Measurements from ENCODE around the gene CR1. TPM values are rescaled to one million over a fixed set of nuclear protein-coding genes. Genes with fewer than 3 reads are reported as not detected.
"Not testable (repeated sequence)": the region's sequence is repeated elsewhere in the genome, so short reads cannot be mapped to it uniquely, and the experiment has no call there.

The CR1 gene
- total RNA-seq, 1 donor from 2014 or later, result 1.6 TPM

DNA sequence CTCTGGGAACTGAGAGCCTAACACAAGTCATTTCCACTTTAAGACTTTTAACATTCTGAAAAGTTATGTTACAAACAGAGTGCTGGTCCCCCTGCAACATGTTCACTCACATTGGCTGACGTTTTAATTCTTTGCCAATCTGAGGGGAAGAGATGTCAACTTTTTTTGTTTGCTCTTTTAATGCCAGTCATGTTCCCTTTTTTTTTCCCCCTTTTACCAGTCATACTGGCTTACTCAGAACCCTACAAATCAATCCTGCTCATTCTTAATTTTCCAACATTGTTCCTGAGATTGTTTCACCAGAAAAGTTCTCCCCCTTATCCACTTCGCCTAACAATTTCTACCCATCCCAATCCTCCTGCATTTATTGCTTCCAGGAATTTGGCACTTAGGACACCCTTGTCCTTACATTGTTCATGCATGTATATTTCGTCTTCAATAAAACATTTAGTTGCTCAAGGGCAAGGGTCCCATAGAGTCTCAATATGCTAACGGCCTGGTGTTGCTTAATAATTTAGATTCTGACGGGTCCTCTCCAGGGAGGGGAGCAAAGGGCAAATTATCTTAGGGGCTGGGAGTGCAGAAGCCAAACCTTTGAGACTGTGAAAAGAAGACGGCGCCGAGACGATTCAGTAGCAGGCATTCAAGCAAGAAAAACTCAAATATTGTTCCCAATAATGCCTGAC is 148.4 kb downstream of the CR1 start:
- DNase-seq (ENCODE audit: low spot score), result no peak

DNA sequence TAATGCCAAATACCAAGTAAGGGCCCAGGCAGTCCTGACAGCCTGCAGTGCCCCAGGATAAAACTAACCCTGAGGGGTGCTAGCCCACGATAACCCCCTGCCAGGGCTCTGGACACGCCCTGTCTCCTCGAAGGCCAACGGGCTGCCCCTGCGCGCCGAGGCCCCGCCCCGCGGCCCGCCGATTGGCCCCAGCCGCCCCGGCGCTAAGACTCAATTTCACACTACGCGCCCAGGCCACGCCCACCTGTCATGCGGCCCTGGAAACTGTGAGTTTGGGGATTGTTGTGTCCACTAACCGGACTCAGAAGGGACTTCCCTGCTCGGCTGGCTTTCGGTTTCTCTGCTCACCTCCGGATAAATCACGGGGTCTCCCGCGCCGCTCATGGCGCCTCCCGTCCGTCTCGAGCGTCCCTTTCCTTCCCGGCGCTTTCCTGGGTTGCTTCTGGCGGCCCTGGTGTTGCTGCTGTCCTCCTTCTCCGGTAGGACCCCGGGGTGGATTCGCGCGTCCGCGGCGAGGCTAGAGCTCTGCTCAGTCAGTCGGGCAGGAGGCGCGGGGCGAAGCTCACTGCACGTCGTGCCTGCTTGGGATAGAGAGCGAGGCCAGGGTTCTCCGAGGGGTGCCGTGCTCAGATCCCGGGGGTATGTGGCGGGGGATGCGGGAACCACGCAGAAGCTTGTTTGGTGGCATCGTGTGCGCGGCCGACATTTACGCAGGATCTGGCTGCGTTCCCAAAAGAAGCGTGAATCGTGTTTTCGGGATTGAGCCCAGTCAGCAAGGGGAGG is 149.1 kb downstream of the CR1 start, which contains the start of gene CR1L:
Gene CR1L (plus strand): TSS at position 282 of the 783 bp plus-strand sequence. CDS start 101 bp downstream, at position 383.
- DNase-seq (ENCODE audit: low spot score), result peak; percentile 74

DNA sequence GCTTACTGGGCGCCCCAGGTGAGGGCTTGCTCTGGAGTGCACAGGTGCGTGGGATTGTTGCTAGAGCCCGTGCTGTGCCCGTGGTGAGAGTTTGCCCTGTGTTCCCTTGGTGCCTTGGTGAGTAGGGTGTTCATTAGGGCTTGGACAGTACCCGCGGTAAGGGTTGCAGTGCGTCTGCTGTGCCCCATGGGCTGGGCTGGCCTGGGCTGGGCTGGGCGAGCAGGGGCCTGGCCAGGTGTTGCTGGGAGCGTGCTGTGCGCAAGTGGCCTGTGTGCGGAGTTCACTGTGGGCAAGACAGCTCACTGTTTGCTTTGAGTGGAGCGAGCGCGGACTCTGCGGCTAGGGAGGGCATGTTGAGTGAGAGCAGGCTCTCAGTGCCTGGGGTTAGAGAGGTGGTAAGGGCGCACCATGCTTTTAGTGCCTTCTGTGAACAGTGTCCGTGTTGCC is 149.7 kb downstream of the CR1 start:
- no peak for DNase-seq (ENCODE audit: low spot score)

DNA sequence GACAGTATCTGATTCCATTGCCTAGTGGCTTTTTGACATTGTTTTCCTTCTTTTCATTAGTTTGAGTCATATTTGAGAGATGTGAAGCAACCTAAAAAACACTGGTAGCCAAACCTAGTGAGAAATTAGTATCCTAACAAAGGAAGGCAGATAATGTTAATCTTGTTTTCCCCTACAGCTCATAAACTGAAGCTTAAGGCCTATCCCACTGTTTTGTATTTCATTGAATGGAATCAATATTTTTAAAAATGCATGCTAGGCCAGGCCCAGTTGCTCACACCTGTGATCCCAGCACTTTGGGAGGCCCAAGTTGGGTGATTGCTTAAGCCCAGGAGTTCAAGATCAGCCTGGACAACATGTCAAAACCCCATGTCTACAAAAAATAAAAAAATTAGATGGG is 150.2 kb downstream of the CR1 start:
- DNase-seq (ENCODE audit: low spot score), result no peak

GRCh38 chr1:207646944-207647579 is 151.1 kb downstream of the CR1 start:
- DNase-seq (ENCODE audit: low spot score), result no peak

- DNase-seq (ENCODE audit: low spot score), result no peak
These were observed 151.8 kb downstream of the CR1 start for GRCh38 chr1:207647671-207648333.

DNA sequence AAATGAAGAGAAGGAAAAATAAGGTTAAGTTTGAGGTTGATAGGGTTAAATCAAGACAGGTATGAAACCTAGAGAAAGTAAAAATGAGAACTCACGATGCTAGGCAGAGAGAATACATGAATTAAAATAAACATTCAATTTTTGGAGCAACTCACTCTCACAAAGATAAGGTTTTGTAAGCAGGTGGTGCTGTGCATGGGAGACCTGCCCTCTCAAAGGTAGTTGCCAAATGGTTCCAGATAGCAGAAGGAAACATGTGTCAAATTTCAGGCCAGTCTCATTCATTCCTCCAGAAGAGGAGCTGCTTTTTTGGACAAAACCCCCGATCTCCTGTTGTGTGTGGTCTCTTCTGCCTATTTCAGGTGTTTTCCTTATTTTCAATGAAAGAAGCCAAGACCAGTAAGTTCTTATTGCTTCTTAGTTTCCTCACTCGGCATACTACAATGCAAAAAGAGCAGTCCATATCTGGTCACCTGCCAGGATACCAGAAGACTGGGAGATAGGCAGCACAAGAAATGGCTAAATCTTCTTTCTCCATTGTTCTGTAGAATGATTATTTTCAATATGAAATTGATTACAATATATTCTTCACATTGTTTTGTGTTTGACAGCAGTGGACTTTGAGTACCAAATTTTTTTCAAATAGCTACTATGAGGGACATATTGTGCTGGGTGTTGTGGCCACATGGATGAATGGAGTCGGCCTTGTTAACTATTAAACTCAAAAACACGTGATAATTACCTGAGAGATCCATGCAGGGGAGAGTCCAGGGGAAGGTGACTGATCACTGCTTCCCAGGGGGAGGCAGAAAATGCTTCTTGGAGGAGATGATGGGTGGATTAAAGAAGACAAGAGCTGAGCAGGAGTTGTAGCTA is 152.6 kb downstream of the CR1 start:
- DNase-seq (ENCODE audit: low spot score), result no peak

GRCh38 chr1:207649210-207649753 is 153.3 kb downstream of the CR1 start:
- DNase-seq (ENCODE audit: low spot score), result no peak

GRCh38 chr1:207649865-207650580 is 154.1 kb downstream of the CR1 start:
- no peak for DNase-seq (ENCODE audit: low spot score)

DNA sequence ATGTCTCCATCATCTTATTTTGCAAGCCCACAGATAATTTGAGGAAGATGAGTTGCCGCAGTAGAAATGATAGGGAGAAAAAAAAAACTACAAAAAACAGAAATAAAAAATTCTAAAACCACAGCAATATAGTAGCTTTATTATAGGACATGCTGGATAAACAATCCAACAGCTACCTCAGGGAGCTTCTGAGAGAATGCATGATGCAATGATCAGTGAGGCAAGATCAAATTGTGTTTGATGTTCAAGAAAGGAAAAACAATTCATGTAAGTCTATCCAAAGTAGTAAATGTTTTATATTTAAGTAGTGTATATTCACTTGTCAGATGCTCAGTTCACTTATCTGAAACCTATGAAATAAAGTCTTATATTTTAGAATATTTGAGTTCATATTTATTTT is 155.6 kb downstream of the CR1 start:
- DNase-seq (ENCODE audit: low spot score), result no peak

DNA sequence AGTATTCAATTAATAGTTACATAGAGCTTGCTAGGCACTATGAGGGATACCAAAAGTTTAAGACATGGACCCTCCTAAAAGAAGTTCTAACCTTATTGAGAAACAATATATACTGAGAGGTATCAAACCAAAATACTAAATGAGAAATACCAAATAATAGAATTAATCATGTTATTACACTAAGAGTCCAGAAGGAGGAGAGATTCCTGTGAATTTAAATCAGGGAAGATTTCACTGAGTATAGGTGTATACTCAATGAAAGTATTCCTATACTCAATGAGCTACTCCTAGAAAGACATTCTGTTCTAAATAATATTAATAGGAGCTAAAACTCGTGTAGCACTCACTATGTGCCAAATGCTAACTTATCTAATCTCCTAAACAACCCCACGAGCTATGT is 158.4 kb downstream of the CR1 start:
- no peak for DNase-seq (ENCODE audit: low spot score)

DNA sequence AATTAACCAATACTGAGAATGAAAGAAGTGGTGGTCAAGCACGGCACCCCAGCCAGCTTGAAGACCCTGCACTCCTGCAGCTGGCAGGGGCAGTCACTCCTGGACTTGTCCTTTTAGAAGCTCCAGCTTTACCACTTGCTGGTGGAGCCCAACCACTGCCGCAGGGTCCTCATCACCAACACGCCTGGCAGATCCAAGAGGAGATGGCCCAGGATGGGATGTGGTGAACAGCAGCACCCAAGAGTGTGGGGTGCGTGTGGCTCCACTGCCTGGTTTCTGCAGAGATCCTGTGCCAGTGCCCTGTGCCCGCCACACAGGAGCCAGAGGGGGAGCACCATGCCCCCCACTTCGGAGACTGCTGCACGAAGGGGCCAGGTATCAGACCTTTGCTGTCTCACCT is 162.5 kb downstream of the CR1 start:
- DNase-seq (ENCODE audit: low spot score), result no peak

DNA sequence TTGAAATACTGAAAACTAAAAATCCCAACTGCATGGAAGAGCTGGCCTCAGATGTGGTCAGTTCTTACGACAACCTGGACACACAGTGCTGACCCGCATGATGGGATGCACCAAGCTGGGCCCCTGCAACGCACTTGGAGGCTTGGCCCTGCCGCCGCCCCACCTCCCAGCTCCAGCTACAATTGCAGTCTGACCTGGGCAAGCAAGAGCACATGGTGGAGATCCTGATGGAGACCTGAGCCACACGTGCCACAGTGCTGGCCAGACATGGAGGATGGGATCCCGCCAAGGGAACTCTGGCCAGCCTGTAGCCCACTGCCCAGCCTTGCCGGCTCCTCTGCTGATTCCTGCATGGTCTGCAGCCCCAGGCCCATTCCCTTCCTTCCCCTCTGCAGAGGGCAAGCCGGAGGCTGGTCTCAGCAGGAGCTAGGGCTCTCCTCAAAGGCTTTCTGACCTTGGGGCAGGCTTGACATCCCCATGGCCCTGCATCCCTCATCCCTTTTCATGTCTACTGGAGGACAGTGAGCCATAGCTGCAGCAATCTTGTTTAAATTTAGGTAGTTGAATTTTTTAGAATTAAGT is 163.0 kb downstream of the CR1 start:
- DNase-seq (ENCODE audit: low spot score), result no peak

DNA sequence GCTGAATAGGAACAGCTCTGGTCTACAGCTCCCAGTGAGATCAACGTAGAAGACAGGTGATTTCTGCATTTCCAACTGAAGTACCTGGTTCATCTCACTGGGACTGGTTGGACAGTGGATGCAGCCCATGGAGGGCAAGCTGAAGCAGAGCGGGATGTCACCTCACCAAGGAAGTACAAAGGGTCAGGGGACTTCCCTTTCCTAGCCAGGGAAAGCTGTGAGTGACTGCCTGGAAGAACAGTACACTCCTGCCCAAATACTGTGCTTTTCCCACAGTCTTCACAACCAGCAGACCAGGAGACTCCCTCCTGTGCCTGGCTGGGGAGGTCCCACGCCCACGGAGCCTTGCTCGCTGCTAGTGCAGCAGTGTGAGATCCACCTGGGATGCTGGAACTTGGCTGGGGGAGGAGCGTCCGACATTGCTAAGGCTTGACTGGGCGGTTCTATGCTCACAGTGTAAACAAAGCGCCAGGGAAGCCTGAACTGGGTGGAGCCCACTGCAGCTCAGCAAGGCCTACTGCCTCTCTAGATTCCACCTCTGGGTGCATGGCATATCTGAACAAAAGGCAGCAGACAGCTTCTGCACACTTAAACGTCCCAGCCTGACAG is 163.7 kb downstream of the CR1 start:
- DNase-seq (ENCODE audit: low spot score), result peak; percentile 67

GRCh38 chr1:207661420-207661819 is 165.5 kb downstream of the CR1 start:
- not testable (repeated sequence) for DNase-seq (ENCODE audit: low spot score)

DNA sequence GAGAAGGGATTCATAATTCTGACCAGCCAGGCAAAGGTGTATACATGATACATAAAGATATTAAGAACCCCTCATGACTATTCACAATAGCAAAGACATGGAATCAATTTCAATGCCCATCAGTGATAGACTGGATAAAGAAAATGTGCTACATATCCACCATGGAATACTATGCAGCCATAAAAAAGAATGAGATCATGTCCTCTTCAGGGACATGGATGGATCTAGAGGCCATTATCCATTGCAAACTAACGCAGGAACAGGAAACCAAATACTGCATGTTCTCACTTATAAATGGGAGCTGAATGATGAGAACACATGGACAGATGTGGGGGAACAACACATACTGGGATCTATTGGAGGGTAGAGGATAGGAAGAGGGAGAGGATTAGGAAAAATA is 170.4 kb downstream of the CR1 start:
- DNase-seq (ENCODE audit: low spot score), result no peak

- DNase-seq (ENCODE audit: low spot score), result no peak
These were observed 173.6 kb downstream of the CR1 start for GRCh38 chr1:207669528-207670009.

GRCh38 chr1:207670192-207670591 is 174.2 kb downstream of the CR1 start:
- DNase-seq (ENCODE audit: low spot score), result no peak

DNA sequence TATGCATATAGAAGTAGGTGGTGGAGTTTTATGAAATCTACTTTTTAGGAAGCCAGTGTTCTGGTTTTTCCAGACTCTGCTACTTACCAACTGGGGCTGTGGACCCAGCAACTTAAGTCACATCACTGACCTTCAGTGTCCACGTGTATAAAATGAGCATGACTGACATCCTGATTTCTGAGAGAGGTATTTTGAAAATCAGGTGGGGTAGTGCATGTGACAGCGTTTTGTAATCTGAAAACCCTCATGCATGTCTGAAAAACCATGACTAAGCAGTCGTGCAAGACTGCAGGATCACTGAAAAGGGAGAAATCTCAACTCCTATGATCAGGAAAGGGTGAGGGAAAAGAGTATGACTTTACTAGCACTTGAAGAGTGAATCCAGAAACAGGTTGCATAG is 175.0 kb downstream of the CR1 start:
- DNase-seq (ENCODE audit: low spot score), result no peak
